ENCODE results near the gene SMPD4. TPM values are rescaled to one million over a fixed set of nuclear protein-coding genes. Genes with fewer than 3 reads are reported as not detected.
"Not testable (repeated sequence)": the region's sequence is repeated elsewhere in the genome, so short reads cannot be mapped to it uniquely, and the experiment has no call there.

SMPD4 gene
- total and polyA plus RNA-seq, 9 of the 15 experiments (the other 6 are each of a cell fraction or from before 2014, with no cell fraction given), result 7.5 to 123 (median 35.7) TPM

DNA sequence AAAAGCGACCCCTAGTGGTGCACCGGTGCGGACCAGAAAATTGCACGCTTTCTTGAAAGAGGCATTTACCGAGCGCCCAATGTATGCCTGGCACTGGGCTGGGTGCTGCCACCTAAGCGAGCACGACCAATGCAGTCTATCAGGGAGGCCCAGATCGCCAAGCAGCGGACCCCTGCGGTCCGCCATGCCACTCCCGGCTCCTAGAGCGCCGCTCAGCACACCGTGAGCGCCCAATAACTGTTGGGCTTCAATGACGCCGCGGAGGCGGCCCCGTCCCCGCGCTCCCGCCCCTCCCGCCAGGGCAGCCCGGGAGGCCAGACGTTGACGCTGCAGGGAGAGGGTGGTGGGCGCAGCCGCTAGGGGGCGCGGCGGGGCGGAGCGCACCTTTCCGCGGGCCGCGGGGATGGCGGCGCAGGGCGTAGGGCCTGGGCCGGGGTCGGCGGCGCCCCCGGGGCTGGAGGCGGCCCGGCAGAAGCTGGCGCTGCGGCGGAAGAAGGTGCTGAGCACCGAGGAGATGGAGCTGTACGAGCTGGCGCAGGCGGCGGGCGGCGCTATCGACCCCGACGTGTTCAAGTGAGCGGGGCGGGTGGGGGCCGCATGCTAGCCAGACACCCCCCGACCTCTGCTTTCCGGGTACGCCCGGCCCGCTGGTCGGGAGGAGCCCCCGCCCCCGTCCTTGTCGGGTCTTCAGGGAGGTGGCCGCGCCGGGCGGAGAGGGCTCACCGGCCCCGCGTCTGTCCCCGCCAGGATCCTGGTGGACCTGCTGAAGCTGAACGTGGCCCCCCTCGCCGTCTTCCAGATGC, 679 bp upstream of the SMPD4 start, which contains the start of gene MZT2B (continued):
- TF ChIP-seq, protein P1, sequence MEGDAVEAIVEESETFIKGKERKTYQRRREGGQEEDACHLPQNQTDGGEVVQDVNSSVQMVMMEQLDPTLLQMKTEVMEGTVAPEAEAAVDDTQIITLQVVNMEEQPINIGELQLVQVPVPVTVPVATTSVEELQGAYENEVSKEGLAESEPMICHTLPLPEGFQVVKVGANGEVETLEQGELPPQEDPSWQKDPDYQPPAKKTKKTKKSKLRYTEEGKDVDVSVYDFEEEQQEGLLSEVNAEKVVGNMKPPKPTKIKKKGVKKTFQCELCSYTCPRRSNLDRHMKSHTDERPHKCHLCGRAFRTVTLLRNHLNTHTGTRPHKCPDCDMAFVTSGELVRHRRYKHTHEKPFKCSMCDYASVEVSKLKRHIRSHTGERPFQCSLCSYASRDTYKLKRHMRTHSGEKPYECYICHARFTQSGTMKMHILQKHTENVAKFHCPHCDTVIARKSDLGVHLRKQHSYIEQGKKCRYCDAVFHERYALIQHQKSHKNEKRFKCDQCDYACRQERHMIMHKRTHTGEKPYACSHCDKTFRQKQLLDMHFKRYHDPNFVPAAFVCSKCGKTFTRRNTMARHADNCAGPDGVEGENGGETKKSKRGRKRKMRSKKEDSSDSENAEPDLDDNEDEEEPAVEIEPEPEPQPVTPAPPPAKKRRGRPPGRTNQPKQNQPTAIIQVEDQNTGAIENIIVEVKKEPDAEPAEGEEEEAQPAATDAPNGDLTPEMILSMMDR (IDR thresholded peaks at IDR 0.05 in 2 of 3, conservative IDR thresholded peaks at IDR 0.05 in 1 of 3; ENCODE audit: insufficient read depth in 2 of 3, low read depth in 1 of 3, low read length in 3 of 3), result peak; percentile 67 to 81 (median 77)
- TF ChIP-seq, protein P2, sequence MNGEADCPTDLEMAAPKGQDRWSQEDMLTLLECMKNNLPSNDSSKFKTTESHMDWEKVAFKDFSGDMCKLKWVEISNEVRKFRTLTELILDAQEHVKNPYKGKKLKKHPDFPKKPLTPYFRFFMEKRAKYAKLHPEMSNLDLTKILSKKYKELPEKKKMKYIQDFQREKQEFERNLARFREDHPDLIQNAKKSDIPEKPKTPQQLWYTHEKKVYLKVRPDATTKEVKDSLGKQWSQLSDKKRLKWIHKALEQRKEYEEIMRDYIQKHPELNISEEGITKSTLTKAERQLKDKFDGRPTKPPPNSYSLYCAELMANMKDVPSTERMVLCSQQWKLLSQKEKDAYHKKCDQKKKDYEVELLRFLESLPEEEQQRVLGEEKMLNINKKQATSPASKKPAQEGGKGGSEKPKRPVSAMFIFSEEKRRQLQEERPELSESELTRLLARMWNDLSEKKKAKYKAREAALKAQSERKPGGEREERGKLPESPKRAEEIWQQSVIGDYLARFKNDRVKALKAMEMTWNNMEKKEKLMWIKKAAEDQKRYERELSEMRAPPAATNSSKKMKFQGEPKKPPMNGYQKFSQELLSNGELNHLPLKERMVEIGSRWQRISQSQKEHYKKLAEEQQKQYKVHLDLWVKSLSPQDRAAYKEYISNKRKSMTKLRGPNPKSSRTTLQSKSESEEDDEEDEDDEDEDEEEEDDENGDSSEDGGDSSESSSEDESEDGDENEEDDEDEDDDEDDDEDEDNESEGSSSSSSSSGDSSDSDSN (IDR thresholded peaks at IDR 0.05; ENCODE audit: borderline replicate concordance in 1 of 2, low read depth in 2 of 2, low read length in 2 of 2), result 0 out of 4 replicates have a peak, but pooled peaks of 1 of the 2 experiments have one; percentile 44
- TF ChIP-seq KDM5B (IDR thresholded peaks at IDR 0.05; ENCODE audit: insufficient replicate concordance, low read depth, low read length), result peak; percentile 64
- peak; percentile 45 for TF ChIP-seq TBP (optimal IDR thresholded peaks at IDR 0.05; ENCODE audit: low read depth, low read length)
- TF ChIP-seq EP300 (IDR thresholded peaks at IDR 0.05; ENCODE audit: low read length), result peak; percentile 11; the same call in 1 of the 2 replicates
- TF ChIP-seq MAZ (CRISPR knock-in tag; conservative IDR thresholded peaks at IDR 0.05 in 1 of 2, IDR thresholded peaks at IDR 0.05 in 1 of 2), result peak in 1 of 2 experiments; percentile 87
- TF ChIP-seq SMAD4 (CRISPR knock-in tag; conservative IDR thresholded peaks at IDR 0.05), result peak; percentile 86
- TF ChIP-seq CCNT2 (IDR thresholded peaks at IDR 0.05; ENCODE audit: borderline replicate concordance, extremely low read depth, insufficient read length, low read depth, low read length), result peak; percentile 54
- TF ChIP-seq ZFP36 (IDR thresholded peaks at IDR 0.05; ENCODE audit: low read depth, low read length, partially characterized antibody), result peak; percentile 66
- peak; percentile 92 for TF ChIP-seq ZBTB7A (IDR thresholded peaks at IDR 0.05; ENCODE audit: borderline replicate concordance, control insufficient read depth, low read depth, low read length)
- TF ChIP-seq RBM25 (IDR thresholded peaks at IDR 0.05; ENCODE audit: low read depth, low read length, severe bottlenecking), result peak; percentile 40
- TF ChIP-seq FOXM1 (IDR thresholded peaks at IDR 0.05; ENCODE audit: low read depth), result not testable (repeated sequence)
- 0 out of 2 replicates have a peak, but pooled peaks have one; percentile 35 for TF ChIP-seq FOXM1 (CRISPR knock-in tag; IDR thresholded peaks at IDR 0.05; ENCODE audit: low read depth)
- 0 out of 4 replicates have a peak, but pooled peaks of 1 of the 2 experiments have one; percentile 46 for TF ChIP-seq TEAD1 (CRISPR knock-in tag; IDR thresholded peaks at IDR 0.05)
- TF ChIP-seq SMC3 (conservative IDR thresholded peaks at IDR 0.05; ENCODE audit: insufficient read depth, low read depth, low read length), result peak; percentile 60
- TF ChIP-seq, protein P3, sequence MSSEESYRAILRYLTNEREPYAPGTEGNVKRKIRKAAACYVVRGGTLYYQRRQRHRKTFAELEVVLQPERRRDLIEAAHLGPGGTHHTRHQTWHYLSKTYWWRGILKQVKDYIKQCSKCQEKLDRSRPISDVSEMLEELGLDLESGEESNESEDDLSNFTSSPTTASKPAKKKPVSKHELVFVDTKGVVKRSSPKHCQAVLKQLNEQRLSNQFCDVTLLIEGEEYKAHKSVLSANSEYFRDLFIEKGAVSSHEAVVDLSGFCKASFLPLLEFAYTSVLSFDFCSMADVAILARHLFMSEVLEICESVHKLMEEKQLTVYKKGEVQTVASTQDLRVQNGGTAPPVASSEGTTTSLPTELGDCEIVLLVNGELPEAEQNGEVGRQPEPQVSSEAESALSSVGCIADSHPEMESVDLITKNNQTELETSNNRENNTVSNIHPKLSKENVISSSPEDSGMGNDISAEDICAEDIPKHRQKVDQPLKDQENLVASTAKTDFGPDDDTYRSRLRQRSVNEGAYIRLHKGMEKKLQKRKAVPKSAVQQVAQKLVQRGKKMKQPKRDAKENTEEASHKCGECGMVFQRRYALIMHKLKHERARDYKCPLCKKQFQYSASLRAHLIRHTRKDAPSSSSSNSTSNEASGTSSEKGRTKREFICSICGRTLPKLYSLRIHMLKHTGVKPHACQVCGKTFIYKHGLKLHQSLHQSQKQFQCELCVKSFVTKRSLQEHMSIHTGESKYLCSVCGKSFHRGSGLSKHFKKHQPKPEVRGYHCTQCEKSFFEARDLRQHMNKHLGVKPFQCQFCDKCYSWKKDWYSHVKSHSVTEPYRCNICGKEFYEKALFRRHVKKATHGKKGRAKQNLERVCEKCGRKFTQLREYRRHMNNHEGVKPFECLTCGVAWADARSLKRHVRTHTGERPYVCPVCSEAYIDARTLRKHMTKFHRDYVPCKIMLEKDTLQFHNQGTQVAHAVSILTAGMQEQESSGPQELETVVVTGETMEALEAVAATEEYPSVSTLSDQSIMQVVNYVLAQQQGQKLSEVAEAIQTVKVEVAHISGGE (CRISPR knock-in tag; IDR thresholded peaks at IDR 0.05), result peak in 1 of 3 experiments; percentile 54; a peak in 1 of 6 replicates
- TF ChIP-seq KLF1 (tag; IDR thresholded peaks at IDR 0.05), result peak; percentile 51; the same call in 1 of the 2 replicates
